H9 (cell line): ENCODE data around the gene BCAS3. TPM values are rescaled to one million over a fixed set of nuclear protein-coding genes. Genes with fewer than 3 reads are reported as not detected.

ENCODE experiments used
- DNase-seq: peaks from one replicate; pipeline ENCODE4 v3.0.0-alpha.2; 2017
- H2AFZ ChIP-seq: one replicate; pipeline ENCODE4 v1.6.1; 2013; ENCODE audit warnings: mild to moderate bottlenecking, low read length, control low read depth, moderate library complexity
- H2AK5ac ChIP-seq: 2 replicates; pipeline ENCODE4 v1.6.1; 2013; ENCODE audit warnings: low read length, control low read depth, mixed read lengths; ENCODE audit not compliant: insufficient read length
- H2BK120ac ChIP-seq: one replicate; pipeline ENCODE4 v1.6.1; 2013; ENCODE audit warnings: low read depth, mild to moderate bottlenecking, low read length, control low read depth, inconsistent platforms; ENCODE audit not compliant: poor library complexity, severe bottlenecking
- H2BK12ac ChIP-seq: 2 replicates; pipeline ENCODE4 v1.6.1; 2013; ENCODE audit warnings: low read length, control low read depth, mixed read lengths, low read depth; ENCODE audit not compliant: insufficient read length
- H2BK15ac ChIP-seq: 2 replicates; pipeline ENCODE4 v1.6.1; 2013; ENCODE audit warnings: low read depth, low read length, control low read depth
- H2BK20ac ChIP-seq: one replicate; pipeline ENCODE4 v1.6.1; 2013; ENCODE audit warnings: low read depth, mild to moderate bottlenecking, low read length, control low read depth, inconsistent platforms; ENCODE audit not compliant: poor library complexity, severe bottlenecking
- H2BK5ac ChIP-seq: 2 replicates; pipeline ENCODE4 v1.6.1; 2013; ENCODE audit warnings: low read length, control low read depth, mixed read lengths; ENCODE audit not compliant: insufficient read length
- H3K14ac ChIP-seq: 2 replicates; pipeline ENCODE4 v1.6.1; 2013; ENCODE audit warnings: low read length, control low read depth; ENCODE audit not compliant: insufficient read depth
- H3K18ac ChIP-seq: 2 replicates; pipeline ENCODE4 v1.6.1; 2013; ENCODE audit warnings: low read depth, mild to moderate bottlenecking, mixed read lengths, low read length, control low read depth; ENCODE audit not compliant: insufficient read length
- H3K23ac ChIP-seq: 2 replicates; pipeline ENCODE4 v1.6.1; 2013; ENCODE audit warnings: low read length, control low read depth, mixed read lengths, low read depth; ENCODE audit not compliant: insufficient read length
- H3K23me2 ChIP-seq: 2 replicates; pipeline ENCODE4 v1.6.1; 2013; ENCODE audit warnings: low read depth, mild to moderate bottlenecking, mixed read lengths, low read length, control low read depth; ENCODE audit not compliant: insufficient read length, poor library complexity, severe bottlenecking
- H3K27ac ChIP-seq: 2 replicates; pipeline ENCODE4 v1.5.1; 2013; ENCODE audit warnings: low read length, control low read depth, mixed read lengths, low read depth; ENCODE audit not compliant: insufficient read length
- H3K27me3 ChIP-seq: 2 replicates; pipeline ENCODE4 v1.6.1; 2013; ENCODE audit warnings: low read length, control low read depth, inconsistent platforms; ENCODE audit not compliant: insufficient read depth
- H3K4ac ChIP-seq: 2 replicates; pipeline ENCODE4 v1.6.1; 2013; ENCODE audit warnings: low read depth, mild to moderate bottlenecking, control low read depth, inconsistent platforms, low read length, moderate library complexity
- H3K4me1 ChIP-seq: 2 replicates; pipeline ENCODE4 v1.6.1; 2013; ENCODE audit warnings: low read length, control low read depth, inconsistent platforms; ENCODE audit not compliant: insufficient read depth
- H3K4me2 ChIP-seq: 2 replicates; pipeline ENCODE4 v1.6.1; 2013; ENCODE audit warnings: low read length, control low read depth, mixed read lengths; ENCODE audit not compliant: insufficient read length, insufficient read depth
- H3K56ac ChIP-seq: 2 replicates; pipeline ENCODE4 v1.6.1; 2013; ENCODE audit warnings: low read depth, mild to moderate bottlenecking, mixed read lengths, low read length, control low read depth; ENCODE audit not compliant: insufficient read length
- H3K79me1 ChIP-seq: 2 replicates; pipeline ENCODE4 v1.6.1; 2013; ENCODE audit warnings: low read depth, mild to moderate bottlenecking, moderate library complexity, low read length, control low read depth, inconsistent platforms; ENCODE audit not compliant: insufficient read depth, poor library complexity, severe bottlenecking
- H3K79me2 ChIP-seq: 2 replicates; pipeline ENCODE4 v1.6.1; 2013; ENCODE audit warnings: low read length, control low read depth, inconsistent platforms; ENCODE audit not compliant: insufficient read depth
- H3K9ac ChIP-seq: 2 replicates; pipeline ENCODE4 v1.6.1; 2013; ENCODE audit warnings: low read length, control low read depth, mixed read lengths; ENCODE audit not compliant: insufficient read length; ENCODE audit errors: extremely low read depth
- H3K9me3 ChIP-seq: one replicate; pipeline ENCODE4 v1.6.1; 2013; ENCODE audit warnings: low read depth, low read length, inconsistent platforms; ENCODE audit not compliant: control insufficient read depth
- H3T11ph ChIP-seq: one replicate; pipeline ENCODE4 v1.6.1; 2013; ENCODE audit warnings: mild to moderate bottlenecking, low read length, control low read depth, inconsistent platforms
- H4K20me1 ChIP-seq: one replicate; pipeline ENCODE4 v1.6.1; 2013; ENCODE audit not compliant: control insufficient read depth, insufficient read length, insufficient read depth
- H4K5ac ChIP-seq: 2 replicates; pipeline ENCODE4 v1.6.1; 2013; ENCODE audit warnings: low read depth, mild to moderate bottlenecking, mixed read lengths, low read length, control low read depth; ENCODE audit not compliant: insufficient read length
- H4K8ac ChIP-seq: replicated peaks from 2 replicates; pipeline ENCODE4 v1.6.1; 2013; ENCODE audit warnings: low read length, control low read depth, mixed read lengths, low read depth; ENCODE audit not compliant: insufficient read length
- H4K91ac ChIP-seq: 2 replicates; pipeline ENCODE4 v1.6.1; 2013; ENCODE audit warnings: low read depth, mild to moderate bottlenecking, moderate library complexity, mixed read lengths, low read length, control low read depth; ENCODE audit not compliant: insufficient read length
- H3K27ac Mint-ChIP-seq, 3 experiments: 2 replicates in 2 of 3; 3 replicates in 1 of 3; pipeline ENCODE4 v1.8.0; 2020 to 2021; ENCODE audit warnings: mixed read lengths in 3 of 3, mild to moderate bottlenecking in 1 of 3, moderate library complexity in 1 of 3
- H3K27me3 Mint-ChIP-seq: 2 replicates; pipeline ENCODE4 v1.8.0; 2021; ENCODE audit warnings: low read depth, mild to moderate bottlenecking, moderate library complexity, mixed read lengths
- H3K36me3 Mint-ChIP-seq, 3 experiments: 2 replicates in 2 of 3; 3 replicates in 1 of 3; pipeline ENCODE4 v1.8.0; 2020 to 2021; ENCODE audit warnings: low read depth in 3 of 3, mixed read lengths in 3 of 3; ENCODE audit not compliant: insufficient read depth in 1 of 3
- H3K4me1 Mint-ChIP-seq, 2 experiments: 2 replicates each; pipeline ENCODE4 v1.8.0; 2020; ENCODE audit warnings: mixed read lengths in 2 of 2
- H3K4me3 Mint-ChIP-seq, 2 experiments: 2 replicates in 1 of 2; 3 replicates in 1 of 2; pipeline ENCODE4 v1.8.0; 2020 to 2021; ENCODE audit warnings: mild to moderate bottlenecking in 2 of 2, mixed read lengths in 2 of 2, moderate library complexity in 1 of 2
- H3K9me3 Mint-ChIP-seq, 2 experiments: 2 replicates in 1 of 2; 3 replicates in 1 of 2; pipeline ENCODE4 v1.8.0; 2020; ENCODE audit warnings: mild to moderate bottlenecking in 2 of 2, mixed read lengths in 2 of 2, moderate library complexity in 1 of 2
- CTCF ChIP-seq: fragments of 200-600 bp; sonication (generic); conservative IDR thresholded peaks from 3 replicates; pipeline ENCODE4 v1.8.0; 2021; ENCODE audit warnings: antibody characterized with exemption, mild to moderate bottlenecking
- WGBS: extraction: QIAGEN DNeasy Blood & Tissue Kit; methylation state at CpG from one replicate; pipeline ENCODE4 v1.1.7; 2013; ENCODE audit warnings: missing lambda C conversion rate, low lambda C conversion rate, mixed read lengths; ENCODE audit not compliant: insufficient read length; ENCODE audit errors: extremely low coverage; 5-methylcytosine and 5-hydroxymethylcytosine counted together
- total RNA-seq: library from RNA; stranded (reverse); gene quantifications from 2 replicates; pipeline ENCODE4 v1.2.1, GENCODE V29; 2021

Gene BCAS3
- total RNA-seq, 1 experiment from 2014 or later = 22.4 TPM

DNA sequence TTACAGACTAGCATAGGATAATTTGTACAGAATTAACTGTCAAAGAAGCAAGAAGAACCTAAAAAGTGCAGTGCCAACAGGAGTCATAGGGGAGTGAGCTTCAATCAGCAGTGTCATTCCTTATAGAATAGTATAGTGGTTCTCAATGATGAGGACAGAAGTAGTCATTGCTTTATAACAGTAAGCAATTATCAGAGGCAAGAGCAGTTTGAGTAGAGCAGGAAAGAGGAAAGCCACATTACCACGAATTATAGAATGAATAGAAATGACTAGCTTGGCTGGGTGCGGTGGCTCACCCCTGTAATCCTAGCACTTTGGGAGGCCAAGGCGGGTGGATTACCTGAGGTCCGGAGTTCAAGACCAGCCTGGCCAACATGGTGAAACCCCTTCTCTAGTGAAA is 512.3 kb downstream of the BCAS3 start:
- Histone ChIP-seq H2AK5ac (no peak overlapping the region), H3K79me2 (no peaks in the 10 kb centered on the region), H2BK20ac (no peak overlapping the region), H3K9me3 (no peaks in the 10 kb centered on the region), H4K20me1 (no peaks in the 10 kb centered on the region), H3K4me1 (no peaks in the 10 kb centered on the region; the same call in 1 of the 2 replicates), H3T11ph (no peak overlapping the region), H3K56ac (no peak overlapping the region), H2BK5ac (no peak overlapping the region), H3K23ac (no peak overlapping the region), H2BK120ac (no peak overlapping the region), H3K9ac (no peak overlapping the region), H4K5ac (no peak overlapping the region), H3K4ac (no peak overlapping the region), H3K27me3 (no peaks in the 10 kb centered on the region), H3K23me2 (no peaks in the 10 kb centered on the region), H3K4me2 (no peak overlapping the region), H3K79me1 (no peaks in the 10 kb centered on the region), H3K27ac (no peak overlapping the region), H3K14ac (no peak overlapping the region), H2BK15ac (no peak overlapping the region), H2AFZ (no peak overlapping the region), H3K18ac (no peak overlapping the region), H2BK12ac (no peak overlapping the region), H4K91ac (no peak overlapping the region), H4K8ac (no peak overlapping the region)
- DNase-seq = no peak
- Mint-ChIP-seq H3K36me3 (no peaks in the 10 kb centered on the region), H3K27me3 (no peaks in the 10 kb centered on the region), H3K4me3 (no peak overlapping the region), H3K9me3 (no peaks in the 10 kb centered on the region; a peak in 1 of 5 replicates), H3K27ac (no peak overlapping the region), H3K4me1 (peaks cover 22 to 23% of the 10 kb centered on the region in 2 experiments)
- no peak for TF ChIP-seq CTCF
- no CpG with 5 or more reads among the region's 4 CpGs for WGBS
